HG02852 (cell line): ENCODE data around the gene SOX10.

ENCODE experiments used
- ATAC-seq: cut with Tn5 transposase; IDR thresholded peaks from one replicate; pipeline ENCODE4 v1.9.1; 2021; ENCODE audit warnings: mild to moderate bottlenecking, moderate library complexity; ENCODE audit not compliant: unreplicated experiment

SOX10 gene

DNA sequence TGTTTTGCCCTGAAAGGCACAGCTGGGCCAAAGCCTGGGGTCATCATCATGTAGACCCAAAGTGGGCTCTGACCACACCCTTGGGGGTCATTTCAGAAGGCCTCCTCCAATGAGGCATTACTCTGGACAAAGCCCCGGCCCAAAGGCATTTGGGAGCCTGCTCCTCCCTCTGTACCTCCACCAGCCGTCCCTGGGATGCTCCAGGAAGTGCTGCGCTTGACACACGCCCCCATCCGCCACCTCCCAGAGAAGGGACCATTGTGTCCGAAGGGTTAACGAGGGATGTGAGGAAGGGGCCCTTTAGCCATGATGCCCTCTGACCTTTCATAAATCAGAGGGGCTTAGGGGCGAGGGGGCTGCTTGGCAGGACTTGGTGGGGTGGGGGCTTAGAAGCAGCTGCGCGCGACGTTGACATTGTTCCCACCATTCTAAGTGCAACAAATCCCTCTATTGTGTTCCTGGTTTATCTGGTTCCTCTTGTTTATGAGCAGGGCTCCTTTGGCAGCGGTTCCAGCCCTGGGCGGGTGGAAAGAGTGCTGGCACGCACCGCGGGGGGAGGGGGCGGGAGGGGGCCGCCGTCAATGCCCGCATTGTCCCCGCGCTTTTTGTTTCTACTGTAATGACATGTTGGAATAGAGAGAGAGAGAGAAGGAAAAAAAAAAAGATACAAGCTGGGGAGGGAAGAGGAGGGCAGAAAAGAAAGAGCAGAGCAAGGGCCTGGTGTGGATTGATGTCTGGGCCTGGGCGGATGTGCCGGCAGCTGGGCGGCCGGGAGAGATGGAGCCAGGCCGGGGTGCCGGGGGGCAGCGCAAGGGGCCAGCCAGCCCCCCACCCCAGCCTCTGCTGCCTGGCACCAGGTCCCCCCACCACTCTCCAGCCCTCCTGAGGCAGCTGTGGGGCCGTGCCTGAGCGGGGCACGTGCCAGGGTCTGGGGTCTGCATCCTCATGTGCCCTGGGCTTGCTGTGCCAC lies 32.1 kb upstream of the SOX10 start:
- no peak for ATAC-seq

- ATAC-seq, result no peak
Measured at GRCh38 chr22:38014083-38014482, 29.7 kb upstream of the SOX10 start.

- ATAC-seq, result no peak
Measured at GRCh38 chr22:38012604-38013072, 28.3 kb upstream of the SOX10 start.

DNA sequence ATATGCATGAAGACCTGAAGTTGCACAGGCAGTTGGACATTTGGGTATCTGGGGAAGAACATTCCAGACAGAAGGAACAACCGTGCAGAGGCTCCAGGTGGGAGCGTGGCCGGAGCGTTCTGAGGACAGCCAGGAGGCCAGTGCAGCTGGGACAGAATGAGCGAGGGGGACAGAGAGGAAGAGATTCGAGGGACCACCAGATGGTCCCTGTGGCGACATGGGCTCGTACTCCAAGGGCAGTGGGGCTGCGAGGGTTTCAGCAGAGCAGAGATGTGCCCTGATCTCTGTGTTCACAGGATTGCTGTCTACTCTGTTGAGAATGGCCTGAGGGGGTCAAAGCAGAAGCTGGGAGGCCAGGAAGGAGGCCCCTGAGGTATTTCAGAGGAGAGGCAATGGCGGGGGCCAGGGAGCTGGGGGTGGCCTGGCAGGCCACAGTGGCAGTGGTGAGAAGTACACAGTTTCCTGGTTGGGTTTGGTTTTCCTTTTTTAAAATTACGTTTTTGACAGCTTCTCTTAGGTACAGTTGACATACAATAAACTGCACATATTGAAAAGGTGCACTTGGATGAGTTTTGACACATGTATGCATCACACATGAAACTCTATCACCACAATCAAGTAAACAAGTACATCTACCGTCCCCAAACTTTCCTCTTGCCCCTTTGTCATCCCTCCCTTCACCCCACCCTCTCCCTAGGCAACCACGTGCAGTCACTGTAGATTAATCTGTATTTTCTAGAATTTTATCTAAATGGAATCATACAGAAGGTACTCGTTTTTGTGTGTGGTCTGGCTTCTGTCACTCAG lies 24.8 kb upstream of the SOX10 start:
- ATAC-seq, result no peak

DNA sequence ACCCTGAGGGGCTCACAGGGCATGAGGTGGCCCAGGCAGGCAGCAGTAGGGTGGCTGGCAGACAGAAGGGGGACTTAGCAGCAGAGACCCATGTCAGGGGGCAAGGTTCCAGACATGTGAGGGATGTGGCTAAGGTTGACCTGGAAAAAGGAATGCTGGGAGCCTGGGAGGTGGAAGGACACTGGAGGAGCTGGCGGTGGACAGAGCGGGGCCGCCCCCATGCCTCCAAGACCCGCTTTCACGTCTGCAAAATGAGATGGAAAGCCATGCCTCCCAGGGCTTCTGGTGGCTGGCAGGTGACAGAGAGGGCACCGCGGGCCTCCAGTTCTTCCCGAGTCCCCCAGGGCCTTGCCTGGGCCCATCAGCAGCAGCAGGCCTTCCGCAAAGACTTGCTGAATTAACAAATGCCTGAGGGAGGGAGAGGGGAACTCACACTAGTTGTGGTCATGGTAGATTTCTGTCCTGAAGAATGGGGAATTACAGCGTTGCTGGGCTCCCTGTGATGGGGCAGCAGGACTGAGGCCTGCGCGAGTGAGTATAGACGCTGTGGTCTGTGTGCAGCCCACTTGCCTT lies 23.1 kb upstream of the SOX10 start:
- ATAC-seq, result no peak

DNA sequence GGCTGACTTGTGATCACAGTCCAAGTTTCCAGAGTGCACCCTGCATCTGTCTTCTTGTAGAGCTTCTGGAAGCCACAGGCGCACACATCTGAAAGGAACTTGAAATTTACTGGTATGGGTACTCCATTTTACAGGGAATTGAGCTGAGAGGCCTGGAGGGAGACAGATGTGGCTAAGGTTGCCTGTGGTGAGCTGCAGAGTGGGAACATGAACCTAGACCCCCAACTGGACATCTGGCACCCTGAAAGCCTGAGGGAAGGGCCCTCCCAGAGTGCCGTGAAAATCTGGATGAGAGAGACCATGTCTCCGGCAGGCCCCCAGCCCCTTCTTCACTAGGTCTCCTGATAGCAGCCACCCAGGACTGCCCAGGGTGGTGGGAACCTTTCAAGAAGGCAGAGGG lies 22.6 kb upstream of the SOX10 start:
- no peak for ATAC-seq

GRCh38 chr22:38005943-38006342 lies 21.6 kb upstream of the SOX10 start:
- ATAC-seq, result no peak

DNA sequence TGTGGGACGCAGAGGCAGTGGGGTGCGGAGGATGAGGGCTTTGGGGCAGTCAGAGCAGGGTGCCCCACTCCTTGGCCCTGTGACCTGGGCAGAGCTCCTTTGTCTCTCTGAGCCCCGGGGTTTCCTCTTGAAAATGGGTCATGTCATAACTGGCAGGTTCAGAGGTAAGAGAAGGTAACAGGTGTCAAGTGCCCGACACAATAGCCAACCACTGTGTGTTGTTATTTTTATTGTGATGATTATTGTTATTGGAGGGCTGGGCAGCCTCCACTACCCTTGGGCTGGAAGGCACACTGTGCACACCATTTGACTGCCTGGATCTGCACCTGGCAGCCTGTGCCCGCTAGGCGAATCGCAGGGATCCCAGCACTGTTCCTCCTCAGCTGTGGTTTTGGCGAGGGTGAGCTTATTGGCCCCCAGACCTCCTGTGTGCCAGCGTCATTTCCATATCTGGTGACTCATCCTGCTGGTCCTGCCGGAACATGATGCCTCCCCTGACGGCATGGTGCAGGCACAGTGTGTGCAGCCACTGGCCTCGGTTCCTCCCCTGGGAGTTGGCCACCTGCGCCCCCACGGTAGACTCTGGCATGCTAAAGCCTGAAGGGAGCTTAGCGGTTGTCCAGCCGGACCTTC lies 15.4 kb upstream of the SOX10 start:
- ATAC-seq, result no peak

GRCh38 chr22:37999236-37999635 lies 14.9 kb upstream of the SOX10 start:
- no peak for ATAC-seq

DNA sequence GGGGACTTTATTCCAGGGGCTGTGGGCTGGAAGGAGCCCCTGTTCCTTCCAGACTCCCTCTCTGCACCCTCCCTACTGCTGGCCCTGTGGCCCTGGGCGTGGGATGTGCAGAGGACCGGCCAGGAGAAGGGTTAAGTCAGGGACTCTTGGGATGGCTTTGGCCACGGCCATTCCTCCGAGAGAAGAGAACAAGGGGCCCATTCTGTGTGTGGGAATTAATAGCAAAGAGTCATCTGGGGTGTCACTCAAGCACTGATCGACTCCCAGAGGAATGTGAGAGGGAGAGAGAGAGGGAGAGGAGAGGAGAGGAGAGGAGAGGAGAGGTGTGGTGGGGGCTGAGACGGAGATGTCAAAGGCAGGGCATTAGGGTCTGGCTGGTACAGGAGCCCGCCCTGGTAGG lies 14.2 kb upstream of the SOX10 start:
- no peak for ATAC-seq

- no peak for ATAC-seq
Measured at GRCh38 chr22:37996515-37997246, 12.3 kb upstream of the SOX10 start.

GRCh38 chr22:37996079-37996478 lies 11.7 kb upstream of the SOX10 start:
- ATAC-seq, result no peak

DNA sequence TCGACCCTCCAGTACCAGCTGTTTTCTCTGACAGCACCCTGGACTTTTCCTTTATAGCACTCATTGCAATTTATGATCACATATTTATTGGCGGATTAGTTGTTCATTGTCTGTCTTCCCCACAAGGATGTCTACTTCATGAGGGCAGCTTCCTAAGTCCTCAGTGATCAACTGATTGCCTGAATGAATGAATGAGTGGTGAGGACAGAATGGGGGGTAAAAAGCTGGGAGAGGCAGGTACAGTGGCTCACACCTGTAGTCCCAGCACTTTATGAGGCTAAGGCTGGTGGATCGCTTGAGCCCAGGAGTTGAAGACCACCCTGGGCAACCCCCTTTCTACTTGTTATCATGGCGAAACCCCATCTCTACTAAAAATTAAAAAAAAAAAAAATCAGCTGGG lies 11.1 kb upstream of the SOX10 start:
- ATAC-seq, result no peak

- no peak for ATAC-seq
Measured at GRCh38 chr22:37994982-37995381, 10.6 kb upstream of the SOX10 start.

DNA sequence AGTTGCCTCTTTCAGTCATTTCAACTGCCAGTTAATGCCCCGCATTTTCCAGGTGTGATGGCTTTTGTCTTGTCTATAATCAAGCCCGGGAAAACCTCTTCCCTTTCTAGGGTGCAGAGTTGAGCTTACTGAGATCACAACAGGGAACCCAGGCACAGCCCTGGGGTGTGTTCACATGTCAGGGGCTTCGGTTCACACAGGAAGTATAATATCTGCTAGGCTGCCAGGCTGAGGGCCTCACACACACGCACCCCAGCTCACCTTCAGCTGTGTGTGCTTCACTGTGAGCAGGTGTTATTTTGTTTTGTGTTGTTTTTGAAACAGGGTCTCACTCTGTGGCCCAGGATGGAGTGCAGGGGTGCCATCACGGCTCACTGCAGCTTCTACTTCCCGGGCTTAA lies 9.7 kb upstream of the SOX10 start:
- no peak for ATAC-seq

- no peak for ATAC-seq
Measured at GRCh38 chr22:37991731-37992442, 7.5 kb upstream of the SOX10 start.

GRCh38 chr22:37990862-37991261 lies 6.5 kb upstream of the SOX10 start:
- no peak for ATAC-seq

GRCh38 chr22:37990301-37990700 lies 5.9 kb upstream of the SOX10 start:
- ATAC-seq, result no peak

- no peak for ATAC-seq
Measured at GRCh38 chr22:37989146-37990045, 5.0 kb upstream of the SOX10 start.
